DMS79 treated with DMSO at 0.1 percent for 48 hours (cell line): ENCODE measurements around the gene RBBP8NL.

ENCODE experiments used
- DNase-seq: peaks from one replicate; lab custom pipeline; 2025; lab: John Stamatoyannopoulos, UW

RBBP8NL gene

DNA sequence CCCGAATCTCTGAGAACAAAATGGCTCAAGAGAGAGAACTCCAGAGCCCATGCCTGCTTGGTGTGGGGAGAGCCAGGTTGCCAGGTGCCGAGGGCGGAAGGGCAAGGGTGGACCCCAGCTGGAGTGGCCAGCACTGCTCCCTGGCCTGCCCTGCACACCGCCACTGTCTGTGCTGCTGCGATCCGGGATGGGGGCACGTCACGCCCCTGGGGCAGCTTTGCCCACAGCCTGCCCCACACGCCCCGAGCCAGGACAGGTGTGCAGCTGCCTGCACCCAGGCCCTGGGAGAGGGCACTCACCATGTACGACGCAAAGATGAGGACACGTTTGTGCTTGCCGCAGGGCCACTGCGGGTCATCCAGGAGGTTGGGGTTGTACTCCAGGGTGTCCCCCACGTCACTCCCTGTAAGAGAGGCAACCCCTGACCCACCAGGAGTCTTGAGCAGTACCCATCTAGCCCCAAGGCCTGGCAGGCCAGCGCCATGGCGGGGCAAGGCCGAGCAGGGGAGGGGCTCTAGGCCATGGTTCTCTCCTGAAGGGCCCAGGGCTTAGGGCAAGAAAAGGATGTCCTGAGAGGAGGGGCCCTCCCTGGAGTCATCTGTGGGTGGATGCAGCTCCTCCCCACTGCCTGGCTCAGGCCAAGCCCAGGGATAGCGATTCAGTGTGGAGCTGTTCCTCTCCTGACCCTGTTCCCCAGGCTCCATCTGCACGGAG lies 34.6 kb downstream of the RBBP8NL start:
- DNase-seq: no peak

DNA sequence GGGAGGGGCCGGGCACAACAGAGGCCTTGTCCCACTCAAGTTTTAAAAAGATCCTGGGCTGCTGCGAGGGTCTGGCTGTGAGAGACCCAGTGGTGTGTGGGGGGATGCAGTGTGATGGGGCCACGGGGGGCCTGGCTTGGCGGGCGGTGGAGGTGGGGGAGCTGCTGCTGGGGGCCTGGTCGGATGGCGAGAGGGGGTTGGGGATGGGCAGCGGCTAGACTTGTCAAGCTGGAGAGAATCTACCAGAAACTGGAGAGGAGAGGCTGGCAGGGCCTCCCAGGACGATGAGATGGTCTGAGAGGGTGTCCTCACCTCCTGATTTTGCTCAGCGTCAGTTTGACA lies 35.3 kb downstream of the RBBP8NL start:
- DNase-seq: no peak

DNA sequence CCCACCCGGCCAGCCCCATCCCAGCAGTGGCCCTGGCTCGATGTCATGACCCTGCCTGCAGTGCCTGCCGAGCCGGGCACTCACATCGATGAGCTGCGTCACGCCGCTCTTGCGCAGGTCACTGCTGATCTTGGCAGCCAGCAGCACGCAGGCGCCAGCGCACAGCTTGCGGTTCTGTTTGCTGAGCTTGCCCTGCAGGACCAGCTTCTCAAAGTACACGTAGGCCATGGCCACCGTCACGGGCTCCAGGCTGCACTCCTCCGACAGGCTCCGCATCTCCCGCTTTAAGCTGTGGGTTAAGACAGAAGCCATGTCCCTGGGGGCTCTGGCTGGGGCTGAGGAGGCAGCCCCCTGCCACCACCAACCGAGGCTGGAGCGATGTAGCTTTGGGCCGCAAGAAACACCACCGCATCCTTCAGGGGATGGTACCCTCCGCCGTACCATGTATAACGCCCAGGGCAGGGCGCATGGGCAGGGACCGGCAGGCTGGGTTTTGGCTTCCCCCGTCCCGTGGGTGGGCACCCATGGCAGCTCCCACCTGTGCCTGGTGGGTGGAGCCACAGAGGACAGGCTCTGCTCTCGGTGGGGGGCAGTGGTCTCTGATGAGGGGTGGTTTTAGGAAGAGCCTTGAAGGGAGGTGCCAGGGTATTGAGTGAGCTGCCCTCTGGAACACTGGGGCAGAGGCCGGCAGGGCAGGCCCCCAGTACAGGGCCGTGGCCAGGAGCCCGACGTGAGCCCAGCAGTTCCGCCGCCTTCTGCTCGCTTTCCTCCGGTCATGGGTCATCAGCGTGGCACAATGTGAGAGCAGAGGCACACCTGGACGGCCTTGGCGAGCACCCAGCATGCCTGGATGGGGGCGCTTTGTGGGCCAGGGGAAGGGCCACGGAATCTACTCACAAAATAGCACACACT lies 35.9 kb downstream of the RBBP8NL start:
- no peak for DNase-seq

DNA sequence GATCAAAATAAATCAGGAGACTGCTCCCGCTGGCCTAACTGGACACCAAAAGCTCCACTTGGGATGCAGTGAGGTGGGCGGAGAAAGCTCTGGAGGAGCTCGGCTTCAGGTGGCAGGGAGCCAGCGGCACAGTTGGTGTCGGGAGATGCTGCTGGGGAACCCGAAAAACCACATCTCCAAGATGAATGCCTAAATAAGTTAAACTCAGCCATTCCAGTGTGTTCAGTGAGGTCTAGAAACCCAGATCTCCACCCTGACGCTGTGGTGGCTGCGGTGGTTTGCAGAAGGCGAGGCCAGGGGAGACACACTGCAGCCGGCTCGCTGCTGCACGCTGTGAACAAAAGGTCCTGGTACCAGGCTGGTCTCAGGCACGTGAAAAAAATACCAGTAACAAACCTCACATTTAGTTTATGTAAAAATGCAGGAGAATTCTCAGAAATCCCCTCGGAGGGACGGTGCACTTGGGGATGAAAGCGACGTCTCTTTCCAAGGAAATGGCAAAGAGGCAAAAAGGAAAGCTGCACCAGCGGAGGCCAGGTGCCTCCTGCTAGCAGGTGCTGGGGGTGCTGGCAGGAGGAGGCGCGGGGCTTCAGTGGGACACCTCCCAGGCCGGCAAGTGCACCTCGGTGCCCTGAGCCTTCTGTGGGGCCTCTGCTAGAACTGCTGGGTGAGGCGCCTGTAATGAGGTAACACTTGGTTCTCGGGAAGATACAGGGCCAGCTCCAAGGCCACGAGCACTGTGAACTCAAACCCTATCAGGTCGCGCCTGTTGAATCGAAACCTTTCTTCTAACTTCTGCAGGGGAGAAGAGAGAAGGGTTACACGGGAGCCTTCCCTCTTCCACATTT lies 36.8 kb downstream of the RBBP8NL start:
- no peak for DNase-seq

DNA sequence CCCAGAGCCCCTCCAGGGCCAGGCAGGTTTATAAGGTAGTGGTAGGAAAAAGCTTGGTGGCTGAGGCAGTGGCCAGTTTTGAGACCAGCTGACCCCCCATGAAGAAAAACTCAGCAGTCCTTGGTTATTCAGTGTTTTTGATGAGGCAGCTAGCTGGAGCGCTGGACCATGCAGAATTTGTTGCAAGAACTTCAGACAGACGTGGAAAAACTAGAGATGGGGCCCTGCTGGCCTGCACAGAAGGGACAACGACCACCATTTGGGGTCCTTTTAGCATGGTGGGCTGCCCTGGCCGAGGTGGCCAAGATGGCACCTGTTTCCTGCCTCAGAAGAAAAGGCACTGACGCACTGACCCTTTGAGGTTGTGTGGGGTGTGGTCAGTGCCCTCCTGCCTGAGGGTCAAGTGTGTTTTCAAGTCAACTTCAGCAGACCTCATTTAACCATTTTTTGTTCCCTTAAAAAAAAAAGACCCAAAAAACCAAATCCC lies 37.7 kb downstream of the RBBP8NL start:
- DNase-seq: no peak

DNA sequence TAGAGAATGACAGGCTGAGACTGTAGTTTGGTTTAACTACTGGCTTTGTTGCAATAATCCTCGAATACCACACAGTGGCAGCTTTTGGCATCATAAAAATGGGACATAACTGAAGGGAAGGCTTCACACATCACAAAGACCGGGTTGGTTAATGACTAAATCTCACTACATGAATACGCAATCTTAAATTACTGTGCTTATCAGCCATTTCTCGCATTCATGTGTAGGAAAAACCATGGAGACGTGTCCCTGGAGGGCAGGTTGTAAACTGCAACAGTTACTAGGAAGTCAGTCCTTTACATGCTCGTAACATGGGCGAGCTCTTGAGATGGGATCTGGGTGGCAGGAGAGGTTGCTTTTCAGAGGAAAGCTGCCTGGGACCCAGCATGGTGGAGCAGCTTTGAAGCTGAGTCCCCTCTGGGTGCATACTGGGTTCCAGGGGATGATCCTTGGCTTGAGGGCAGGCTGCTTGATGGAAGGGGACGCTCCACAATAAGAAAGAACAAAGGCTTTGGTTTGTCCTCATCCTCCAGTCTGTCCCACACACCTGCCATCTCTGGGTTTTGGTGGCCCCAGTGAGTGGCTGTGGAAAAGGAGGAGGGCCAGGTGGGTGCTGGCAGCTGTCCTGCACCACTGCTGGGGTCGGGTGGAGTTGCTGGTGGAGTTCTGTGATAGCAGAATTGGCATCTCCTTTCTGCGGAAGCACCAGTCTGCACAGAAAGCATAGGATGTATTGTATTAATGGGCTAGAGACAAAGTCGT lies 38.3 kb downstream of the RBBP8NL start:
- DNase-seq: no peak

DNA sequence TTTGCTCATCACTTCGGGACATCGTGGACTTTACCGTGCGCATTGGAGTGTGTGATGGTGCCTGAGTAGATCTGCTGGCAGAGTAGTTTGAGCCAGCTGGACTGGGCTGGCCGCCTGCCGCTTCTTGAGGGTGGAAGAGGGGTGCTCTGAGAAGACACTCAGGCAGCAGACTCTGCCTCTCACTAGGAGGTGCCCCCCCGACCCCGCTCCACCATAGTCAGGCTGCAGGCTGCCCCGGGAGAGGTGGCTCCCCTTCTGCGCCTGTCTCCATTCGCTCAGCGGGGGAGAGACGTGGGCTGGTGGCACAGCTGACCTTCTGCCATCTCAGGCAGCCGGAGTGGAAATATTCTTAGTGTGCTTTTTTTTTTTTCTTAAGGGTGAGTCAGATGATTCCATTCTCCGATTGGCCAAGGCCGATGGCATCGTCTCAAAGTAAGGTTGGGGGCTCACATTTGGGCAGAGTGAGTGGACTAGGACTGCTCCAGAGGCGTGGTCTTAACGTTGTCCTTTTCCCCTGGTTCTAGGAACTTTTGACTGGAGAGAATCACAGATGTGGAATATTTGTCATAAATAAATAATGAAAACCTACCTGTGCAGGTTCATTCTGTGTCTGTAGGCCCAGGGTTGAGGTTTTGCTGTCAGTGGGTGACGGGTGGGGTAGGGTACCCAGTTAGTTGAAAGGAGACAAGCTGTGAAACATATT lies 39.3 kb downstream of the RBBP8NL start:
- DNase-seq: no peak

DNA sequence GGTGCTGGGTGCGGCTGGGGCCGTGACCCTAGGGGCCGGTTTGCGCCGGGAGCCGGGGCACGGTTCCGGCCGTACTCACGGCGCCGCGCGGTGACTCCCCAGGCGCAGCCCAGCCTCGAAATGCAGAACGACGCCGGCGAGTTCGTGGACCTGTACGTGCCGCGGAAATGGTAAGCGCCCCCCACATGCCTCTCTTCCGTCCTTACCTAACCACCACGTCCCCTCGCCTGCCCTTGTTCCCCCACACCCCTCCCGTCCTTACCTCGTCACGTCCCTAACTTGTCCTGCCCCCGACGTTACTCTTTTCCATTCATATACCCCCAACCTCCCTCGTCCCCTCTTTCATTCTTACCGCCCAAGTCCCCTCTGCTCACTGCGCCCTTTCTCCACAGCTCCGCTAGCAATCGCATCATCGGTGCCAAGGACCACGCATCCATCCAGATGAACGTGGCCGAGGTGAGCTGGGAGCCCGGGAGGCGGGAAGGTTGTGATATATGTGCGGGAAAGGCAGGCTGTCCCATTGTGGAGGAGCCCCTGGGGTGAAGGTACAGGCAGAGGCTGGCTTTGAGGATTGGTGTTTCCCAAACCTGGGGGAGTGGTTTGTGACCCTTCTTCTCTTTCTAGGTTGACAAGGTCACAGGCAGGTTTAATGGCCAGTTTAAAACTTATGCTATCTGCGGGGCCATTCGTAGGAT lies 40.0 kb downstream of the RBBP8NL start:
- DNase-seq: no peak

DNA sequence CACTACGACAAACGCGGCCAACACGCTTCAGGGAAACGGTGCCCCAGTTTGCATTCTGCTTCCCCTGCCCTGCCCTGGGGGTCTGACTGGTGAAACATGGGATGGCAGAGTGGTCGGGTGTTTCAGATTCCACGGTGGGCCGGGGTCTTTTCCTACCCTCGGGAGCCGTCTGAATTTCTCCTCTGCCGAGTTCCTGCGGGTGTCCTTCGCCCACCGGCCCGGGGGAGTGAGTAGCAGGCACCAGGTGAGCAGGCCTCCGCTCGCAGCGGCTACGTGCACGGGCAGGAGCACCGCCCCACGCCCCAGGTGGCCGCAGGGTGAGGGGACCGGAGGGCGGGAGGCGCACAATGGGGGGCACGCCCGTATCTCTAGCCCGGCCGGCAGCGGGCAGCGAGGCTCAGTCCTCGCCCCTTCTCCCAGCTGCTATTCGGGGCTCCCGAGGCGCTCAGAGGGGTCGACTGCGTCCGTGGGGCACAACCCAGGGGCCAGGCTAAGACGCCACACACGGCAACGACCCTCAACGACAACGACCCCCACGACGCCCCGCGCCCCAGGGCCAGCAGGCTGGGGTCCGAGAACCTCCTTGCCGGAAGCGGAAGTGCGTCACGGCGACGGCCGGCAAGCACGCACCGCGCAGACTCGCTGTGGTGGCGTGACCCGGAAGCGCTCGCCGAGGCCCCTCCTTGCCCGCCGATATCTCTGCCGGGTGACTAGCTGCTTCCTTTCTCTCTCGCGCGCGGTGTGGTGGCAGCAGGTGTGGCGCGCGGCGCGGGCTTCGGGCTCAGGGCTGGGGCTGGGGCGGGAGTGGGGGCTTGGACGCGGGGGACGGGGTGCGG lies 40.7 kb downstream of the RBBP8NL start, which contains the start of gene RPS21:
Gene RPS21, plus strand, starts transcription at position 721 of the 836 bp plus-strand sequence. CDS start 236 bp downstream, outside the sequence.
- DNase-seq: peak; percentile 83

DNA sequence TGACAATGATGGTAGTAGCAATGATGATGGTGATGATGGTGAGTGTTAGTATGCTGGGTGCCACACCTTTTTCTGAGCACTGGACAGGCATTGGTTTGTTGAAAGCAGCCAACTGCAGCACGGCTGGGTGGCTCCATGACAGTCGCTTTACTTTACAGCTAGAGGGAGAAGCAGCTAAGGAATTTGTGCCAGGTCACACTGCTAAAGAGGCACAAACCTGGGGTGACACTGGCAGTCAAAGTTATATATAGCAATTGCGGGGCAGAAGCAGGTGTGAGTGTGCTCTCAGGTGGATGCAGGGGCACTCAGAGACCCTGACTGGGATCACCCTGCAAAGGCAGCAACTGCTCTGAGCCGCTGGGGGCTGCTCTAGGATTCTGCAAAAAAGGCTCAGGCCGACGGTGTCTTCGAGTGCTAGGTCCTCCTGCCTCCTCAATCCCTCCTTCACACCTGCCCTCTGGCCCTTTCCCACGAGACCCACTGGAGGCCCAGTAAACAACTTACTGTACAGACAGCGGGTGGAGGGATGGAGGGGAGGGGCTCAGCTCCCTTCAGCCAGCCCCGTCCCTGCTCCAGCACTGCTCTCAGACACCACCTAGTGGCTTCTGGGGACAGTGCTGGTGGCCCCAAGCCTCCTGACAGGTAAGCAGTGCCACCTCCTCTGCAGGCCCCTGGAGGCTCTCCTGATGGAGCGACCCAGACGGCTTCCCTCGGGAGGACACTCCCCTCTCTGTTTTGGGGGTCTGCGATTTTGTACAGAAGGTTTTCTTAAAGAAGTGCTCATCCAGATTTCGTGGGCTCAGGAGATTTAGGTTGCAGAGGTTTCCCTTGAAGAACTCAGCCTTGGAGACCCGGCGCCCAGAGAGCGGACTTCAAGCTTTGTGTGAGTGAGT lies 44.8 kb downstream of the RBBP8NL start:
- DNase-seq: peak; percentile 56

DNA sequence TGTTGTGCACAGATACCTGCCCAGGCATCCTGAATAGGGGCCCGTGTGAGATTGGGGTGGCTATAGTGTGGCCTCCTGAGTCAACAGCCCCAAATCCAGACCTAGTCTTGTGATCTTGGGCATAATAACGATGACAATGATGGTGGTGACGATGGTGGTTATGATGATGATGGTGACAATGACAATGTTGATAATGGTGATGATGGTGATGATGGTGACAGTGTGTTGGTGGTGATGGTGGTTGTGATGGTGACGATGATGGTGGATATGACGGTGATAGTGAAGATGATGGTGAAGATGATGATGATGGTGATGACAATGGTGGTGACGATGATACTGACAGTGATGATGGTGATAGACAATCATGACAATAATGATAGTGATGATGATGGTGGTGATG lies 45.5 kb downstream of the RBBP8NL start:
- no peak for DNase-seq

DNA sequence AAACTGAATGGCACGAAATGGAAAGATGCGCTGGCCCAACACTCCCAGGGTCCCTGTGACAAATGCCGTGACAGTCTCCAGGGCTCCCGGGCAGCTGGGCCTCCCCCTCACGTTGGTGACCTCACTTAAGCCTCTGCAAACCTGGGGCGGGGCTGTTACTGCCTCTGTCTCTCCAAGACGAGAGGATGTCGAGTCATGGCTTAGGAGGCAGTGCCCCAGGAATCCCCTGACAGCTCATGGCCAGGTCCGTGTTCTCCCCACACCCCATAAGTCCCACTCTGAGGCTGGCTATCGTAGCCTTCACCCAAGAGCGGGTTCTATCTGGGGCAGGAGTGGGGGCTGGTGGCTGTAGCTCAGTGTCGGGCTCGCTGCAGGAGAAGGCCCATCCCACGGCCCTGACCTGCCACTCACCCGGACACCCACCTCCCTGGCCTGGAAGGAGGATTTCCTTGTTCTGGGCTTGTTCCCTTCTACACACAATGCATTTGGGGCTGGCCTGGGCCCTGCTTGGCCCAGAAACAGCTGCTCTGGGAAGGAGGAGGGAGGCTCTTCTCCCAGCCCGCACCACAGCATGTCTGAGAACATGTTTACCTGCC lies 46.0 kb downstream of the RBBP8NL start:
- no peak for DNase-seq

DNA sequence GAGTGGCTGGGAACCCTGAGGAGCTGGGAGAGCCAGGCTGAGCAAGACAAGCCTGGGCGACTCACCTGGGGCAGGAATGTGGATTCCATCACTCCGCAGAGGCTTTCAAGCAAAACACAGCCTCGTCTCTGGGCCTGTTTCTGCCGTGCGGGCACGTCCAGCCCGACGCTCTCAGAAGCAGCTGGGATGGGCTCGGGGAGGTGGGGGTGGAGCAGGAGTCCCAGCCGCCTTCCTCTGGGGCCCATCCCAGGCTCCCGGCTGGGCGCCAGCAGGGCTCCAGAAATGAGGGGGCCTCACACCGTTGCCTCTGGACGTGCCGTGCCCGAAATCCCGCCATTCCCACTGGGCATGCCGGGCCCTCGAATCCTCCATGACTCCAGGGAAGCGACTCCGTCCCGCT lies 49.1 kb downstream of the RBBP8NL start:
- DNase-seq: peak; percentile 40

DNA sequence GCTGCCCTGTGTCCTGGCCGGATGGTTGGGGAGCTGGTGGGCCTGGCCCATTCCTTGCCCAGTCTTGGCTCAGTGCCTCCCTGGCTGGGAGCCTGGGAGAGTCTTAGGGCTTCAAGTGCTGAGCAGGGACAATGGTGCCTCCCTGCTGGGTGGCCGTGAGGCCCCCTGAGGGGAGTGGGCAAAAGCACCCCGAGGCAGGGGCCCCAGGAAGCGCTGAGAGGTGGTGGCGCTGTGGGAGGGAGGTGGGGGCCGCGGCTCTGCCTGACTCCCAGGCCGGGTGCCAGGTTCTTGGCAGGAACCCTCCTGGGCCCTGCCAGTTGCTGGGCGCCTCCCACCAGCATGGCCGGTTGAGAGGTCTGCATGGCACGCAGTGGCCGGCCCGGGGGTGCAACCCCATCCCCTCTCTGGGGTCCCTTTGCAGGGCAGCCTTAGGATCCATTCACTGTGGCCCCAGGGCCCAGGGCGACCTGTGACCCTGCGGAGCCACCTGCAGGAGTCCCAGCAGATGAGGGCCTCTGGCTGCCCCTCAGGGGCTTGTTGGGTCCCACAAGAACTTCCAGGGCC lies 49.6 kb downstream of the RBBP8NL start:
- DNase-seq: peak; percentile 8

DNA sequence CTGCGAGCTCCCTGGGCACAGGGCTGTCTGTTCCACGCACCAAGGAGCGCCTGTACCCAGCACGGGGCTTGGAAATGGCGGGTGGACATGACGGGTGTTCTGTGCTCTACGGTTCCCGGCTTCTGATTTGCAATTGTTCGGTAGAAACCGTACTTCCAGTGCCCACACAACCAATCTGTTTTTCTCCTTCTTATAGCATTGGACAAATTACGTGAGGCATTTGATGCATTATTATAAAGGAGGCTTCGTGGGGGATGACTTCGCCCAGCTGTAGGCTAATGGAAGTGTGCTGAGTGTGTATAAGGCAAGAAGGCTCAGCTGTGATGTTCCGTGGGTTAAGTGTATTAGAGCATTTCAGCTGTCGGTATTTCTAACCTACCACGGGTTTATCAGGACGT lies 50.3 kb downstream of the RBBP8NL start:
- DNase-seq: no peak

DNA sequence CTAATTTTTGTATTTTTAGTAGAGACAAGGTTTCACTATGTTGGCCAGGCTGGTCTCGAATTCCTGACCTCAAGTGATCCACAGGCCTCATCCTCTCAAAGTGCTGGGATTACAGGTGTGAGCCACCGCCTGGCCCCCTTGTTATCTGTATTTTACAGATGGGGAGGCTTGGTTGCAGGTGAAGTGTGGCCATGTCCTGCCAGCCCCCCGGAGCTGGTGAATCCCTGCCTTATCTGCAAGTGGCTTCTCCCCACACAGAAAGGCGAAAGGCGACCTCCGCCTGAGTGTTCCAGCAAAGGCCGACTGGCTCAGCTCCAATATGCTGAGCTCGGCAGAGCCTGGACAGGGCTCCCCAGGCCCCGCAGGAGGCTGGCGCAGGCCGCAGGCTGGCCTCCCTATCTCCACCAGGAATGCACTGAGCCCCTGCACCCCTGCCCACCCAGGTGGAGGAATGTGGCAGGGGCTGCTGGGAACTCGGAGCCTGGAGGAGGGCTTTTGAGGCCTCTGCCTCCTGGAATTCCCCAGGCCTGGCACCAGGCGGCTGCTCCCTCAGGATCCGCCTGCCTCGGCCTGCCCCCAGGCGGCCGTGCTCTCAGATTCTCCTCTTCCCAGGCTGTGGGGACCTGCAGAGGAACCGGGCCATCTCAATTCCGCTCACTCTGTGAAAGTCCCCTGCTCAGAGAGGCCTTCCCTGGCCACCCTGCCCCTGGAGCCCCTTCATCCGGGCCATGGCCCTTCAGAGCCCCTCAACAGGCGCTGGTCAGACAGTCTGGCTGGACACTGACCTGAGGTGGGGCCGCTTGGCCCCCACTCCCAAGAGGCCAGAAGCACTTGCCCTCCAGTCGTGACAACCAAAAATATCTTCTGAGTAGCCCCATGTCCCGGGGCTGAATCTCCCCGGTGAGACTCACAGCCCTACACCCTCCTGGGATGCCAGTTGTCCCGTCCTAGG lies 51.0 kb downstream of the RBBP8NL start:
- DNase-seq: no peak
